Ascending aorta (tissue), 2 donors: Measurements from ENCODE around the gene CCT7. TPM values are rescaled to one million over a fixed set of nuclear protein-coding genes. Genes with fewer than 3 reads are reported as not detected.

Experiments used
- DNase-seq, 2 donors: peaks; one replicate each; pipeline ENCODE4 v3.0.0-alpha.2; 2019; ENCODE audit warnings: low spot score in 2 of 2
- H3K27ac ChIP-seq, 2 donors: fragments of 200-600 bp; sonication (generic); one replicate each; pipeline ENCODE4 v1.5.1; 2016 to 2017; ENCODE audit warnings: mild to moderate bottlenecking in 1 of 2
- H3K27me3 ChIP-seq: fragments of 200-600 bp; sonication (generic); one replicate; pipeline ENCODE4 v1.5.1; 2017
- H3K36me3 ChIP-seq, 2 donors: fragments of 200-600 bp; sonication (generic); one replicate each; pipeline ENCODE4 v1.5.1; 2016
- H3K4me1 ChIP-seq, 2 donors: fragments of 200-600 bp; sonication (generic); one replicate each; pipeline ENCODE4 v1.5.1; 2016 to 2017; ENCODE audit warnings: mild to moderate bottlenecking in 1 of 2
- H3K4me3 ChIP-seq, 2 donors: fragments of 200-600 bp; sonication (generic); one replicate each; pipeline ENCODE4 v1.5.1; 2016 to 2017; ENCODE audit warnings: mild to moderate bottlenecking in 1 of 2
- H3K9me3 ChIP-seq, 2 donors: fragments of 200-600 bp; sonication (generic); one replicate each; pipeline ENCODE4 v1.5.1; 2016
- intact Hi-C: fragments of 100-400 bp; cut with DNase I; formaldehyde crosslinking; loops from one replicate; pipeline ENCODE4 v1.15.1; 2023
- total RNA-seq: library from RNA; depleted of rRNA; stranded (reverse); fragments of >200 nt; gene quantifications from one replicate; pipeline ENCODE4 v1.1.0, GENCODE V29; 2016
- TF ChIP-seq, protein P1 (sequence below), 3 experiments: fragments of 200-600 bp in 2 of 3; fragments of 450-650 bp in 1 of 3; sonication (generic) in 2 of 3; IDR thresholded peaks; one replicate each; pipeline ENCODE4 v1.5.1; 2016 to 2019; ENCODE audit warnings: antibody characterized with exemption in 3 of 3, mild to moderate bottlenecking in 1 of 3, moderate library complexity in 1 of 3

The CCT7 gene
- total RNA-seq, 1 donor from 2014 or later = 226 TPM

- H3K36me3 ChIP-seq = peaks cover 28 to 31% of the 10 kb centered on the region in 2 donors
Measured at GRCh38 chr2:73256618-73256922, 22.5 kb downstream of the CCT7 start.

GRCh38 chr2:73257021-73257420, 22.9 kb downstream of the CCT7 start:
- Histone ChIP-seq H3K36me3 (peaks cover 23 to 26% of the 10 kb centered on the region in 2 donors), H3K27me3 (no peaks in the 10 kb centered on the region), H3K9me3 (no peaks in the 10 kb centered on the region), H3K4me3 (no peak overlapping the region), H3K27ac (no peak overlapping the region), H3K4me1 (no peaks in the 10 kb centered on the region)
- DNase-seq = no peak
- intact Hi-C loops = no loop called here
- TF ChIP-seq, protein P1, sequence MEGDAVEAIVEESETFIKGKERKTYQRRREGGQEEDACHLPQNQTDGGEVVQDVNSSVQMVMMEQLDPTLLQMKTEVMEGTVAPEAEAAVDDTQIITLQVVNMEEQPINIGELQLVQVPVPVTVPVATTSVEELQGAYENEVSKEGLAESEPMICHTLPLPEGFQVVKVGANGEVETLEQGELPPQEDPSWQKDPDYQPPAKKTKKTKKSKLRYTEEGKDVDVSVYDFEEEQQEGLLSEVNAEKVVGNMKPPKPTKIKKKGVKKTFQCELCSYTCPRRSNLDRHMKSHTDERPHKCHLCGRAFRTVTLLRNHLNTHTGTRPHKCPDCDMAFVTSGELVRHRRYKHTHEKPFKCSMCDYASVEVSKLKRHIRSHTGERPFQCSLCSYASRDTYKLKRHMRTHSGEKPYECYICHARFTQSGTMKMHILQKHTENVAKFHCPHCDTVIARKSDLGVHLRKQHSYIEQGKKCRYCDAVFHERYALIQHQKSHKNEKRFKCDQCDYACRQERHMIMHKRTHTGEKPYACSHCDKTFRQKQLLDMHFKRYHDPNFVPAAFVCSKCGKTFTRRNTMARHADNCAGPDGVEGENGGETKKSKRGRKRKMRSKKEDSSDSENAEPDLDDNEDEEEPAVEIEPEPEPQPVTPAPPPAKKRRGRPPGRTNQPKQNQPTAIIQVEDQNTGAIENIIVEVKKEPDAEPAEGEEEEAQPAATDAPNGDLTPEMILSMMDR (IDR thresholded peaks at IDR 0.05) = no peak

More at GRCh38 chr2:73256618-73256922, 22.5 kb downstream of the CCT7 start:
- Histone ChIP-seq H3K27ac (no peak overlapping the region), H3K4me3 (no peak overlapping the region), H3K27me3 (no peaks in the 10 kb centered on the region), H3K9me3 (no peaks in the 10 kb centered on the region), H3K4me1 (no peaks in the 10 kb centered on the region)
- DNase-seq = no peak
- TF ChIP-seq, protein P1 (IDR thresholded peaks at IDR 0.05) = no peak
- intact Hi-C loops = no loop called here

DNA sequence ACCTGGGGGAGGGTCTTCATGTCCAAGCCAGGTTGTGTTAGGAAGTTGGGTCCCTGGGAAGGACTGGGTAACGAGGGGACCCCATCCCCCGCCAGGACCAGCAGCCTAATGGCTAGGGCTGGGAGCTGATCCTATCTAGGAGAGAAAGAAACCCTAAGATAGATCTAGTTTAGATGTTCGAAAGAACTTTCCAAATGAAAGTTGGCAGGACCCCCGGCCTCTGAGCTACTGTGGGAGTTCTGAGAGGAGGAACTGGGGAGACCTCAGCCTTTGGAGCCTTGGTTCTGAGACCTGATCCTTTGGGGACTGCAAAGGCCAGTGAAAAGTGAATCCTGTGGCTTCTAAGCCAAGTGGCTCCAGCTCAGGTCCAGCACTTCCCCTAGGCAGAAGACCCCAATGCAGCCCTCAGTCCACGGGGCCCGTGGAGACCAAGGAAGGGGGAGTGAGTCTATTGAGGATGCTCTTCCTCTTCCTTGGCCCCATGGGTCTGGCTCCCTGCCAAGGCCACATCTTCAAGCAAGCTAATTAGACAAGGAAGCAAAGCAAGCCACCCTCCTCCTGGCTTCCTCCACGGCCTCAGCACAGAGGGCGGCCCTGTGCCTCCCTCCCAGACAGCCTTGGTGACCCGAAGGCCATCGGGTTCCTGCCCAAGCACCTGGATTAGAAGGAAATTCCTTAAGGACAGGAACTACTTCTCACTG, 23.5 kb downstream of the CCT7 start:
- no peak overlapping the region for H3K27ac ChIP-seq
- DNase-seq = no peak
- H3K27me3 ChIP-seq = no peaks in the 10 kb centered on the region
- TF ChIP-seq, protein P1 (IDR thresholded peaks at IDR 0.05) = no peak
- intact Hi-C loops = no loop called here
- peaks cover 18 to 21% of the 10 kb centered on the region in 2 donors for H3K36me3 ChIP-seq
- no peaks in the 10 kb centered on the region for H3K4me1 ChIP-seq
- H3K4me3 ChIP-seq = no peak overlapping the region
- no peaks in the 10 kb centered on the region for H3K9me3 ChIP-seq

GRCh38 chr2:73258186-73258912, 24.2 kb downstream of the CCT7 start:
- no peaks in the 10 kb centered on the region for H3K9me3 ChIP-seq
- no peaks in the 10 kb centered on the region for H3K27me3 ChIP-seq
- H3K4me3 ChIP-seq = no peak overlapping the region
- no peaks in the 10 kb centered on the region for H3K4me1 ChIP-seq
- TF ChIP-seq, protein P1 (IDR thresholded peaks at IDR 0.05) = no peak
- DNase-seq = no peak
- intact Hi-C loops = no loop called here
- no peak overlapping the region for H3K27ac ChIP-seq
- H3K36me3 ChIP-seq = peaks cover 11 to 13% of the 10 kb centered on the region in 2 donors

- H3K27ac ChIP-seq = no peak overlapping the region
- no peaks in the 10 kb centered on the region for H3K4me1 ChIP-seq
- H3K36me3 ChIP-seq = peaks cover 7 to 8% of the 10 kb centered on the region in 2 donors
- H3K27me3 ChIP-seq = no peaks in the 10 kb centered on the region
- intact Hi-C loops = no loop called here
- no peak overlapping the region for H3K4me3 ChIP-seq
- no peaks in the 10 kb centered on the region for H3K9me3 ChIP-seq
- TF ChIP-seq, protein P1 (IDR thresholded peaks at IDR 0.05) = no peak
- DNase-seq = no peak
Measured at GRCh38 chr2:73258913-73259215, 24.8 kb downstream of the CCT7 start.
